HCT116 (cell line): ENCODE measurements around the gene TEAD3. TPM values are rescaled to one million over a fixed set of nuclear protein-coding genes. Genes with fewer than 3 reads are reported as not detected.
A peak's percentile ranks its signal among the peaks of the same experiment; 100 is the strongest.

ENCODE experiments used
- ATAC-seq: fragments of 200-7000 bp; cut with Tn5 transposase; 2 replicates; pipeline ENCODE4 v1.9.1; 2020; ENCODE audit warnings: mild to moderate bottlenecking, moderate library complexity
- BruUV-seq: library from RNA; stranded (reverse); fragments of 400-500 nt; replicated peaks from 2 replicates; lab custom pipeline; 2021; lab: Mats Ljungman, UMichigan
- CTCF ChIA-PET: fragments of 300-600 bp; sonication (Branson Sonifier 250); formaldehyde crosslinking; loops from one replicate; lab custom pipeline; 2021; ENCODE audit warnings: antibody characterized with exemption; lab: Charles Lee
- POLR2A ChIA-PET: fragments of 300-600, 350-600 bp; sonication (Branson Sonifier 250); formaldehyde crosslinking; loops from one replicate; lab custom pipeline; 2021; ENCODE audit warnings: antibody characterized with exemption; lab: Charles Lee
- RAD21 ChIA-PET, 2 experiments: fragments of 300-600 bp; sonication (Branson Sonifier 250); formaldehyde crosslinking; loops; one replicate each; lab custom pipeline; 2023; ENCODE audit warnings: low total read pairs in 2 of 2; ENCODE audit not compliant: uncharacterized antibody in 2 of 2, unreplicated experiment in 2 of 2, low non-redundant PET in 1 of 2; lab: Charles Lee
- DNase-seq: peaks from one replicate; pipeline ENCODE4 v3.0.0-alpha.2; 2010; ENCODE audit warnings: low read depth, low spot score
- H2AFZ ChIP-seq: fragments of 200-600 bp; shearing (Covaris generic), sonication (generic); 2 replicates; pipeline ENCODE4 v1.6.1; 2017; ENCODE audit warnings: low read depth, mixed run types, mixed read lengths, antibody characterized with exemption, low read length; ENCODE audit not compliant: poor library complexity, severe bottlenecking
- H3K27ac ChIP-seq: 2 replicates; pipeline ENCODE4 v1.5.1; 2012; ENCODE audit warnings: low read depth, low read length
- H3K27me3 ChIP-seq: fragments of 200-600 bp; sonication (generic); 2 replicates; pipeline ENCODE4 v1.6.1; 2016; ENCODE audit warnings: mixed run types, low read length, mixed read lengths; ENCODE audit not compliant: insufficient read depth
- H3K36me3 ChIP-seq, 2 experiments: fragments of 200-500 bp in 1 of 2; fragments of 200-600 bp in 1 of 2; sonication (Bioruptor generic) in 1 of 2; sonication (generic) in 1 of 2; 2 replicates each; pipeline versions ENCODE4 v1.5.1 to v1.6.1; 2014 to 2016; ENCODE audit warnings: low read length in 2 of 2, inconsistent platforms in 1 of 2, mixed read lengths in 1 of 2, mixed run types in 1 of 2; ENCODE audit not compliant: insufficient read depth in 2 of 2, control insufficient read depth in 1 of 2
- H3K4me1 ChIP-seq, 2 experiments: fragments of 200-600 bp in 1 of 2; sonication (generic) in 1 of 2; 2 replicates each; pipeline versions ENCODE4 v1.5.1 to v1.6.1; 2012 to 2017; ENCODE audit warnings: low read length in 2 of 2, inconsistent platforms in 1 of 2, mild to moderate bottlenecking in 1 of 2, mixed read lengths in 1 of 2, mixed run types in 1 of 2, moderate library complexity in 1 of 2; ENCODE audit not compliant: insufficient read depth in 2 of 2, control insufficient read depth in 1 of 2
- H3K4me2 ChIP-seq: fragments of 200-600 bp; sonication (generic); 2 replicates; pipeline ENCODE4 v1.6.1; 2017; ENCODE audit warnings: mixed run types, low read length, mixed read lengths
- H3K4me3 ChIP-seq, 2 experiments: fragments of 200-600 bp in 1 of 2; sonication (generic) in 1 of 2; replicated peaks in 1 of 2; 2 replicates each; pipeline ENCODE4 v1.5.1; 2011 to 2016; ENCODE audit warnings: low read length in 2 of 2, control low read depth in 1 of 2, low read depth in 1 of 2, mild to moderate bottlenecking in 1 of 2, mixed read lengths in 1 of 2, mixed run types in 1 of 2
- H3K79me2 ChIP-seq: fragments of 200-600 bp; sonication (generic); 2 replicates; pipeline ENCODE4 v1.6.1; 2017; ENCODE audit warnings: mild to moderate bottlenecking, mixed run types, low read length, moderate library complexity, mixed read lengths; ENCODE audit not compliant: insufficient read depth
- H3K9ac ChIP-seq: fragments of 200-600 bp; sonication (generic); 2 replicates; pipeline ENCODE4 v1.6.1; 2016; ENCODE audit warnings: low read length, mixed read lengths
- H3K9me2 ChIP-seq: fragments of 200-600 bp; sonication (generic), shearing (Covaris generic); 2 replicates; pipeline ENCODE4 v1.6.1; 2017; ENCODE audit warnings: mixed run types, mild to moderate bottlenecking, moderate library complexity; ENCODE audit not compliant: insufficient read depth
- H3K9me3 ChIP-seq, 2 experiments: fragments of 200-500 bp in 1 of 2; fragments of 200-600 bp in 1 of 2; sonication (Bioruptor generic) in 1 of 2; sonication (generic) in 1 of 2; 2 replicates each; pipeline ENCODE4 v1.6.1; 2014 to 2017; ENCODE audit warnings: low read length in 2 of 2, mixed read lengths in 2 of 2, inconsistent platforms in 1 of 2, low read depth in 1 of 2, mild to moderate bottlenecking in 1 of 2, mixed run types in 1 of 2, moderate library complexity in 1 of 2; ENCODE audit not compliant: control insufficient read depth in 1 of 2, insufficient read depth in 1 of 2
- H4K20me1 ChIP-seq: fragments of 200-600 bp; sonication (generic), shearing (Covaris generic); 2 replicates; pipeline ENCODE4 v1.6.1; 2017; ENCODE audit warnings: mixed run types, mild to moderate bottlenecking, moderate library complexity; ENCODE audit not compliant: insufficient read depth
- ATF3 ChIP-seq: IDR thresholded peaks from 2 replicates; pipeline ENCODE4 v1.6.1; 2012
- CBX3 ChIP-seq: IDR thresholded peaks from 2 replicates; pipeline ENCODE4 v1.6.1; 2012; ENCODE audit warnings: low read depth
- CEBPB ChIP-seq: IDR thresholded peaks from 2 replicates; pipeline ENCODE4 v1.6.1; 2012; ENCODE audit warnings: low read depth
- EGR1 ChIP-seq: IDR thresholded peaks from 2 replicates; pipeline ENCODE4 v1.6.1; 2012; ENCODE audit warnings: low read depth
- EZH2 ChIP-seq: fragments of 200-600 bp; sonication (generic); IDR thresholded peaks from 2 replicates; pipeline ENCODE4 v1.6.1; 2017; ENCODE audit warnings: antibody characterized with exemption, mixed run types
- EZH2phosphoT487 ChIP-seq: fragments of 200-600 bp; IDR thresholded peaks from 2 replicates; pipeline ENCODE4 v1.6.1; 2018; ENCODE audit warnings: antibody characterized with exemption, borderline replicate concordance
- FOSL1 ChIP-seq: IDR thresholded peaks from 2 replicates; pipeline ENCODE4 v1.6.1; 2012; ENCODE audit warnings: low read depth
- POLR2A ChIP-seq: IDR thresholded peaks from 2 replicates; pipeline ENCODE4 v1.7.0; 2011; ENCODE audit warnings: borderline replicate concordance; ENCODE audit not compliant: insufficient read depth, insufficient read length; ENCODE audit errors: extremely low read depth
- POLR2AphosphoS5 ChIP-seq: IDR thresholded peaks from 2 replicates; pipeline ENCODE4 v1.6.1; 2011; ENCODE audit warnings: mild to moderate bottlenecking, low read depth, low read length, moderate library complexity
- RAD21 ChIP-seq: IDR thresholded peaks from 2 replicates; pipeline ENCODE4 v1.6.1; 2012; ENCODE audit warnings: low read depth, mild to moderate bottlenecking
- SIN3A ChIP-seq: IDR thresholded peaks from 2 replicates; pipeline ENCODE4 v1.6.1; 2012; ENCODE audit warnings: low read depth
- SP1 ChIP-seq: IDR thresholded peaks from 2 replicates; pipeline ENCODE4 v1.6.1; 2012; ENCODE audit warnings: low read depth
- SRF ChIP-seq: IDR thresholded peaks from 2 replicates; pipeline ENCODE4 v1.6.1; 2012; ENCODE audit warnings: low read depth
- TCF7L2 ChIP-seq: IDR thresholded peaks from 2 replicates; pipeline ENCODE4 v1.7.0; 2011; ENCODE audit warnings: borderline replicate concordance, inconsistent platforms; ENCODE audit not compliant: insufficient read depth, insufficient read length; ENCODE audit errors: extremely low read depth
- ZBTB33 ChIP-seq: IDR thresholded peaks from 2 replicates; pipeline ENCODE4 v1.6.1; 2011; ENCODE audit warnings: mild to moderate bottlenecking, low read length, moderate library complexity; ENCODE audit not compliant: insufficient replicate concordance; ENCODE audit errors: extremely low read depth
- intact Hi-C: fragments of 100-400 bp; cut with micrococcal nuclease; formaldehyde crosslinking; loops from 2 replicates; pipeline ENCODE4 v1.10.0; 2022
- total RNA-seq: library from RNA; stranded (reverse); gene quantifications from one replicate; pipeline ENCODE4 v1.2.1, GENCODE V29; 2021; ENCODE audit not compliant: unreplicated experiment
- TF ChIP-seq, protein P1 (sequence below), 3 experiments: fragments of 200-600 bp in 1 of 3; sonication (generic) in 1 of 3; IDR thresholded peaks in 2 of 3; conservative IDR thresholded peaks in 1 of 3; 2 replicates each; pipeline ENCODE4 v1.5.1; 2012 to 2017; ENCODE audit warnings: low read depth in 2 of 3, low read length in 2 of 3, antibody characterized with exemption in 1 of 3, borderline replicate concordance in 1 of 3, control low read depth in 1 of 3, mild to moderate bottlenecking in 1 of 3, mixed read lengths in 1 of 3, mixed run types in 1 of 3, moderate library complexity in 1 of 3; ENCODE audit not compliant: insufficient read depth in 1 of 3
- TF ChIP-seq, protein P2 (sequence below): IDR thresholded peaks from 2 replicates; pipeline ENCODE4 v1.6.1; 2012; ENCODE audit warnings: low read depth

The TEAD3 gene
- total RNA-seq, 1 experiment from 2014 or later = 21.8 TPM

DNA sequence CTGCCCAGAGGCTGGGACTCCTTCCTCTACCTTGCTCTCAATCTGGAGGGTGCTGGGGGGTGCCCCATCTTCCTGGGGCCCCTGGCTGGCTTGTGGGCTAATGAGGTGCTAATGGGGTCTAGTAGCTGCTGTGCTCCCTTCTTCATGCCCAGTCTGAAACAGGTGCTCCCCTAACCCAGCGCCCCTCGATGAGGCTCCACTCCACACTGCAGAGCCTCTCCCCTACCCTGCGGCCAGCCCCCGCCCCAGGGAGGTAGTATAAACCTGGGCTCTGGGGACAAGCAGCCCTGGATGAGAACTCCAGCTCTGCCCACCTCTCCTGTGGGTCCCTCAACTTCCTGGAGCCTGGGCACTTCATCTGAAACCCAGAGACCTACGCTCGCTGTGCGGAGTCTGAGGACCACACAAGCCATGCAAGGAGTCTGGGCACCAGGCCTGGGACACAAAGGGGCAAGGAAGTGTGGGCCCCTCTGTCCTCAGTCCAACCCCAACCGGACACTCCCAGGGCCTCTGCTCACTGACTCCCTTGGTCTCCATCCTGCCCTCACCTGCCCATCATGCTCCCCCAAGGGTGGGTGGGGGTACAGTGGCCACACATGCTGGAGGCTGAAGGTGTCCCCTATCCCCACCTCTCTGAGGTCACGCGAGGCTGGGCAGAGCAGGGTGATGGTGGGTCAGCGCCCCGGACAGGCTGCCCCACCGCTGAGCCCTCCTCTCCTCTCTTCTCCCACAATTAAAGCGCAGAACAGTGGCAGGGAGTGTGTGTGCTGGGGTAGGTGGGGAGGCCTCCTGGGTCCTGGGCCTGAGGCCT, 22.5 kb downstream of the TEAD3 start:
- no TSS peak for BruUV-seq
- Histone ChIP-seq H3K27me3 (no peaks in the 10 kb centered on the region), H3K27ac (peak overlapping the region; percentile 46), H3K4me2 (no peak overlapping the region), H3K9ac (no peak overlapping the region), H4K20me1 (peaks cover 36% of the 10 kb centered on the region; the same call in 1 of the 2 replicates), H3K79me2 (peaks cover 30% of the 10 kb centered on the region), H3K9me3 (no peaks in the 10 kb centered on the region), H3K4me1 (peaks cover 11 to 24% of the 10 kb centered on the region in 2 experiments; a peak in 3 of 4 replicates), H3K36me3 (peaks cover 16 to 31% of the 10 kb centered on the region in 2 experiments; a peak in 3 of 4 replicates), H3K9me2 (no peaks in the 10 kb centered on the region), H2AFZ (no peak overlapping the region), H3K4me3 (no peak overlapping the region)
- intact Hi-C loops = no loop called here
- POLR2A ChIA-PET = interaction anchor here (0.6 to 4.1 kb wide), 3 partner anchors 12 to 308 kb away, joined by 4 to 48 read pairs (median 4); no protein-coding TSS in a partner anchor
- RAD21 ChIA-PET = interaction anchor here in 1 of 2 experiments (1.3 kb wide), 1 partner anchor 23 kb away, joined by 3 read pairs; no protein-coding TSS in a partner anchor
- TF ChIP-seq EGR1 = no peak
- TF ChIP-seq SP1 = no peak
- TF ChIP-seq, protein P1, sequence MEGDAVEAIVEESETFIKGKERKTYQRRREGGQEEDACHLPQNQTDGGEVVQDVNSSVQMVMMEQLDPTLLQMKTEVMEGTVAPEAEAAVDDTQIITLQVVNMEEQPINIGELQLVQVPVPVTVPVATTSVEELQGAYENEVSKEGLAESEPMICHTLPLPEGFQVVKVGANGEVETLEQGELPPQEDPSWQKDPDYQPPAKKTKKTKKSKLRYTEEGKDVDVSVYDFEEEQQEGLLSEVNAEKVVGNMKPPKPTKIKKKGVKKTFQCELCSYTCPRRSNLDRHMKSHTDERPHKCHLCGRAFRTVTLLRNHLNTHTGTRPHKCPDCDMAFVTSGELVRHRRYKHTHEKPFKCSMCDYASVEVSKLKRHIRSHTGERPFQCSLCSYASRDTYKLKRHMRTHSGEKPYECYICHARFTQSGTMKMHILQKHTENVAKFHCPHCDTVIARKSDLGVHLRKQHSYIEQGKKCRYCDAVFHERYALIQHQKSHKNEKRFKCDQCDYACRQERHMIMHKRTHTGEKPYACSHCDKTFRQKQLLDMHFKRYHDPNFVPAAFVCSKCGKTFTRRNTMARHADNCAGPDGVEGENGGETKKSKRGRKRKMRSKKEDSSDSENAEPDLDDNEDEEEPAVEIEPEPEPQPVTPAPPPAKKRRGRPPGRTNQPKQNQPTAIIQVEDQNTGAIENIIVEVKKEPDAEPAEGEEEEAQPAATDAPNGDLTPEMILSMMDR (IDR thresholded peaks at IDR 0.05 in 2 of 3, conservative IDR thresholded peaks at IDR 0.05 in 1 of 3; ENCODE audit: borderline replicate concordance in 1 of 3, insufficient read depth in 1 of 3, low read depth in 2 of 3, low read length in 2 of 3) = no peak
- no peak for TF ChIP-seq POLR2A
- no peak for TF ChIP-seq ATF3
- TF ChIP-seq SIN3A = no peak
- TF ChIP-seq TCF7L2 = no peak
- TF ChIP-seq EZH2phosphoT487 = no peak
- no peak for TF ChIP-seq FOSL1
- TF ChIP-seq EZH2 = no peak
- no peak for TF ChIP-seq RAD21
- TF ChIP-seq CBX3 = no peak
- TF ChIP-seq POLR2AphosphoS5 = no peak; the same call in 1 of the 2 replicates
- no peak for TF ChIP-seq SRF
- TF ChIP-seq, protein P2, sequence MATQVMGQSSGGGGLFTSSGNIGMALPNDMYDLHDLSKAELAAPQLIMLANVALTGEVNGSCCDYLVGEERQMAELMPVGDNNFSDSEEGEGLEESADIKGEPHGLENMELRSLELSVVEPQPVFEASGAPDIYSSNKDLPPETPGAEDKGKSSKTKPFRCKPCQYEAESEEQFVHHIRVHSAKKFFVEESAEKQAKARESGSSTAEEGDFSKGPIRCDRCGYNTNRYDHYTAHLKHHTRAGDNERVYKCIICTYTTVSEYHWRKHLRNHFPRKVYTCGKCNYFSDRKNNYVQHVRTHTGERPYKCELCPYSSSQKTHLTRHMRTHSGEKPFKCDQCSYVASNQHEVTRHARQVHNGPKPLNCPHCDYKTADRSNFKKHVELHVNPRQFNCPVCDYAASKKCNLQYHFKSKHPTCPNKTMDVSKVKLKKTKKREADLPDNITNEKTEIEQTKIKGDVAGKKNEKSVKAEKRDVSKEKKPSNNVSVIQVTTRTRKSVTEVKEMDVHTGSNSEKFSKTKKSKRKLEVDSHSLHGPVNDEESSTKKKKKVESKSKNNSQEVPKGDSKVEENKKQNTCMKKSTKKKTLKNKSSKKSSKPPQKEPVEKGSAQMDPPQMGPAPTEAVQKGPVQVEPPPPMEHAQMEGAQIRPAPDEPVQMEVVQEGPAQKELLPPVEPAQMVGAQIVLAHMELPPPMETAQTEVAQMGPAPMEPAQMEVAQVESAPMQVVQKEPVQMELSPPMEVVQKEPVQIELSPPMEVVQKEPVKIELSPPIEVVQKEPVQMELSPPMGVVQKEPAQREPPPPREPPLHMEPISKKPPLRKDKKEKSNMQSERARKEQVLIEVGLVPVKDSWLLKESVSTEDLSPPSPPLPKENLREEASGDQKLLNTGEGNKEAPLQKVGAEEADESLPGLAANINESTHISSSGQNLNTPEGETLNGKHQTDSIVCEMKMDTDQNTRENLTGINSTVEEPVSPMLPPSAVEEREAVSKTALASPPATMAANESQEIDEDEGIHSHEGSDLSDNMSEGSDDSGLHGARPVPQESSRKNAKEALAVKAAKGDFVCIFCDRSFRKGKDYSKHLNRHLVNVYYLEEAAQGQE = no peak
- TF ChIP-seq CEBPB = no peak
- TF ChIP-seq ZBTB33 = no peak
- CTCF ChIA-PET = interaction anchor here (1.6 kb wide), 1 partner anchor 133 kb away, joined by 5 read pairs; no protein-coding TSS in a partner anchor
- DNase-seq (no peak), ATAC-seq (peak; percentile 26)
